BJ (cell line): Measurements from ENCODE around the gene MRGPRX1. TPM values are rescaled to one million over a fixed set of nuclear protein-coding genes. Genes with fewer than 3 reads are reported as not detected.
"Not testable (repeated sequence)": the region's sequence is repeated elsewhere in the genome, so short reads cannot be mapped to it uniquely, and the experiment has no call there.

Source experiments
- CTCF ChIA-PET: fragments of 350-600 bp; formaldehyde crosslinking; extraction: SDS; loops from one replicate; lab custom pipeline; 2021; ENCODE audit warnings: antibody characterized with exemption, inconsistent platforms; lab: Yijun Ruan, JAX
- POLR2A ChIA-PET: fragments of 300-600 bp; sonication (Branson Sonifier 250); formaldehyde crosslinking; extraction: SDS; loops from one replicate; lab custom pipeline; 2021; ENCODE audit warnings: antibody characterized with exemption; lab: Charles Lee
- DNase-seq: peaks from one replicate; pipeline ENCODE4 v3.0.0-alpha.2; 2011; ENCODE audit warnings: low read depth
- H3K27me3 ChIP-seq: 2 replicates; pipeline ENCODE4 v1.6.0; 2011; ENCODE audit warnings: low read length; ENCODE audit not compliant: control insufficient read depth, insufficient read depth
- H3K36me3 ChIP-seq: 2 replicates; pipeline ENCODE4 v1.5.1; 2011; ENCODE audit warnings: low read length; ENCODE audit not compliant: control insufficient read depth, insufficient read depth
- H3K4me3 ChIP-seq: 2 replicates; pipeline ENCODE4 v1.5.1; 2011; ENCODE audit warnings: low read depth, mild to moderate bottlenecking, control low read depth, low read length
- CTCF ChIP-seq: IDR thresholded peaks from 2 replicates; pipeline ENCODE4 v1.5.1; 2011; ENCODE audit warnings: low read depth, mild to moderate bottlenecking, control low read depth, inconsistent platforms, low read length, moderate library complexity; ENCODE audit not compliant: insufficient read depth
- polyA plus RNA-seq: library from polyadenylated mRNA; depleted of rRNA; stranded (reverse); fragments of >200 nt; gene quantifications from 2 replicates; pipeline ENCODE4 v1.2.3, GENCODE V29; 2011; rRNA removed

MRGPRX1 gene
- polyA plus RNA-seq, 1 experiment = not detected

GRCh38 chr11:18907391-18907790 is 31.8 kb downstream of the MRGPRX1 start:
- no peak for TF ChIP-seq CTCF

GRCh38 chr11:18900637-18901036 is 38.6 kb downstream of the MRGPRX1 start:
- H3K36me3 ChIP-seq, H3K27me3 ChIP-seq, POLR2A ChIA-PET, CTCF ChIA-PET, H3K4me3 ChIP-seq, DNase-seq: not testable (repeated sequence)

More at GRCh38 chr11:18907391-18907790, 31.8 kb downstream of the MRGPRX1 start:
- ChIA-PET POLR2A (no interaction called here), CTCF (interaction anchor here (1.2 kb wide), 1 partner anchor 16 kb away, joined by 3 read pairs; no protein-coding TSS in a partner anchor)
- Histone ChIP-seq H3K4me3 (no peak overlapping the region), H3K36me3 (no peaks in the 10 kb centered on the region), H3K27me3 (no peaks in the 10 kb centered on the region; the same call in 1 of the 2 replicates)
- no peak for DNase-seq

GRCh38 chr11:18900151-18900611 is 39.0 kb downstream of the MRGPRX1 start:
- H3K27me3 ChIP-seq, POLR2A ChIA-PET, CTCF ChIA-PET, H3K4me3 ChIP-seq, H3K36me3 ChIP-seq, DNase-seq: not testable (repeated sequence)

GRCh38 chr11:18891712-18892111 is 47.5 kb downstream of the MRGPRX1 start:
- POLR2A ChIA-PET, H3K36me3 ChIP-seq, H3K27me3 ChIP-seq, CTCF ChIA-PET, H3K4me3 ChIP-seq, DNase-seq: not testable (repeated sequence)

- no peak overlapping the region for H3K4me3 ChIP-seq
- ChIA-PET POLR2A (no interaction called here), CTCF (interaction anchor here (0.5 kb wide), 1 partner anchor 17 kb away, joined by 3 read pairs; no protein-coding TSS in a partner anchor)
- H3K36me3 ChIP-seq = no peaks in the 10 kb centered on the region
- no peaks in the 10 kb centered on the region for H3K27me3 ChIP-seq
- TF ChIP-seq CTCF = no peak
- DNase-seq = no peak
These were observed 48.6 kb downstream of the MRGPRX1 start for GRCh38 chr11:18890615-18891014.

Other genes with a start within 250 kb of the MRGPRX1 start
- gene TMEM86A, start 240.6 kb downstream of the MRGPRX1 start, polyA plus RNA-seq = 0.48 and 0.71 TPM in 2 replicates
- 0.07 and 0.15 TPM in 2 replicates for gene IGSF22, start 213.2 kb downstream of the MRGPRX1 start, polyA plus RNA-seq
- not detected in 2 replicates for gene PTPN5, start 147.6 kb downstream of the MRGPRX1 start, polyA plus RNA-seq
- not detected in 2 replicates for gene MRGPRX2, start 121.3 kb upstream of the MRGPRX1 start, polyA plus RNA-seq
- gene ZDHHC13, start 177.8 kb upstream of the MRGPRX1 start, polyA plus RNA-seq = 9.3 and 16.7 TPM in 2 replicates